Heart right ventricle (tissue), 16 donors: ENCODE results near the gene ATG4D. TPM values are rescaled to one million over a fixed set of nuclear protein-coding genes. Genes with fewer than 3 reads are reported as not detected.
A peak's percentile ranks its signal among the peaks of the same experiment; 100 is the strongest.

ENCODE experiments used
- ATAC-seq, 8 donors: fragments of 200-7000 bp; cut with Tn5 transposase; one replicate each; pipeline ENCODE4 v1.9.1; 2020; ENCODE audit warnings: mild to moderate bottlenecking in 8 of 8, moderate library complexity in 8 of 8, moderate number of reproducible peaks in 1 of 8
- DNase-seq, 2 donors: peaks; one replicate each; pipeline ENCODE4 v3.0.0-alpha.2; 2020
- H3K27ac ChIP-seq, 10 donors: fragments of 200-600 bp; sonication (generic) in 2 of 10; one replicate each; pipeline versions ENCODE4 v1.5.0 to v1.8.0; 2020 to 2022; ENCODE audit warnings: mild to moderate bottlenecking in 3 of 10
- H3K27me3 ChIP-seq, 7 donors: fragments of 200-600 bp; one replicate each; pipeline ENCODE4 v1.8.0; 2021 to 2022; ENCODE audit warnings: mild to moderate bottlenecking in 2 of 7
- H3K36me3 ChIP-seq, 9 donors: fragments of 200-600 bp; sonication (generic) in 1 of 9; one replicate each; pipeline versions ENCODE4 v1.5.0 to v1.8.0; 2020 to 2022; ENCODE audit warnings: mild to moderate bottlenecking in 2 of 9
- H3K4me1 ChIP-seq, 9 donors: fragments of 200-600 bp; sonication (generic) in 1 of 9; one replicate each; pipeline versions ENCODE4 v1.5.0 to v1.8.0; 2020 to 2022; ENCODE audit warnings: mild to moderate bottlenecking in 4 of 9
- H3K4me3 ChIP-seq, 10 donors: fragments of 200-600 bp; sonication (generic) in 2 of 10; one replicate each; pipeline versions ENCODE4 v1.5.0 to v1.8.0; 2020 to 2022; ENCODE audit warnings: mild to moderate bottlenecking in 7 of 10, moderate library complexity in 2 of 10
- H3K9me3 ChIP-seq, 11 donors: fragments of 200-600 bp in 10 of 11; sonication (generic) in 2 of 11; one replicate each; pipeline versions ENCODE4 v1.5.0 to v1.8.0; 2013 to 2022; ENCODE audit warnings: mild to moderate bottlenecking in 2 of 11, control low read depth in 1 of 11, moderate library complexity in 1 of 11
- CTCF ChIP-seq, 9 donors: fragments of 200-600 bp; sonication (generic) in 2 of 9; IDR thresholded peaks; one replicate each; pipeline versions ENCODE4 v1.5.0 to v1.8.0; 2021 to 2022; ENCODE audit warnings: antibody characterized with exemption in 9 of 9, mild to moderate bottlenecking in 5 of 9, moderate library complexity in 1 of 9
- WGBS, 2 donors: extraction: QIAGEN DNeasy Blood & Tissue Kit; methylation state at CpG; one replicate each; pipeline ENCODE4 v1.1.7; 2013; ENCODE audit warnings: inconsistent platforms in 1 of 2; 5-methylcytosine and 5-hydroxymethylcytosine counted together
- intact Hi-C, 10 donors: fragments of 100-400 bp; cut with DNase I; formaldehyde crosslinking; loops; one replicate each; pipeline versions ENCODE4 v1.11.1 to v1.14.2; 2022
- polyA plus RNA-seq, 2 donors: library from polyadenylated mRNA; stranded (reverse); fragments of 200-250 nt; gene quantifications; one replicate each; pipeline ENCODE4 v1.2.3, GENCODE V29; 2013
- total RNA-seq, 10 donors: library from RNA; stranded (reverse); fragmentation: NEBNext Ultra II Directional in 3 of 10; extraction: Animal tissue kit (Norgen Biotek cat#: 25700) in 3 of 10; gene quantifications; one replicate each; pipeline versions ENCODE4 v1.2.1 to v1.2.4, GENCODE V29; 2021 to 2023
- donor health status: Arrhythmogenic right ventricular cardiomyopathy.
- donor health status: ischemic (EF 13 %, LVEDD 7.1; RV severe dilation, severe dysfunction).
- donor health status: healthy with polysubstance abuse.
- donor health status: DM: no; HTN: yes; CAD: no.
- donor health status: DM: no; HTN: no; CAD: no.
- donor health status: ischemic (EF 25% LVEDD 6.9; RV normal size, moderate dysfunction).
- donor health status: ischemic (EF 25% LVEDD 5.7; RV mildly dilated, moderate dysfunction).
- donor health status: healthy.
- donor health status: DM: yes; HTN: yes; CAD: no.
- donor health status: Ischemic cardiomyopathy.
- donor health status: ischemic (EF 35%, LVEDD 5.7; RV mildly dilated, moderate dysfunction).
- donor health status: nonischemic (EF 11% LVEDD 7.7; RV severe dilation, severe dysfunction).
- donor health status: DM: yes; HTN: yes; CAD: no.
- donor health status: PGD.
- donor health status: ischemic (EF 29% LVEDD 5.4; RV normal size, mild dysfunction).
- donor health status: nonischemic (EF 23%, LVEDD 6.1; RV moderate dilation, normal function).

Gene ATG4D
- total and polyA plus RNA-seq, 12 donors, result 47.6 to 66.2 (median 57.3) TPM

GRCh38 chr19:10500247-10500592 lies 43.5 kb upstream of the ATG4D start:
- H3K36me3 ChIP-seq, result peaks cover 0 to 51% (median 23%) of the 10 kb centered on the region in 9 donors
- no peak overlapping the region for H3K4me3 ChIP-seq
- intact Hi-C loops, result loop anchor here in 7 of 10 donors (2.0 to 10.0 kb wide), 4 partner anchors 21 to 67 kb away; partner anchors contain the start of genes CDKN2D (in 5 of the 7), KRI1 (in 5 of the 7) and ATG4D (in 1 of the 7)
- peaks cover 5 to 58% (median 39%) of the 10 kb centered on the region in 9 donors for H3K4me1 ChIP-seq
- DNase-seq (no peak), ATAC-seq (no peak)
- no peaks in the 10 kb centered on the region for H3K9me3 ChIP-seq
- no peak overlapping the region for H3K27ac ChIP-seq
- no peak for TF ChIP-seq CTCF (IDR thresholded peaks at IDR 0.05)
- 98 to 99% methylated on average over 2 of the region's 2 CpGs for WGBS, 2 donors
- H3K27me3 ChIP-seq, result no peaks in the 10 kb centered on the region

- peak; percentile 62 to 83 (median 74) for ATAC-seq
- peak; percentile 81 to 86 for DNase-seq
- WGBS, 2 donors, result 0 to 1% methylated on average over 35 of the region's 35 CpGs
- Histone ChIP-seq H3K27ac (peak overlapping the region; percentile 92 to 100 (median 99)), H3K27me3 (no peaks in the 10 kb centered on the region), H3K4me3 (peak overlapping the region; percentile 57 to 99 (median 95)), H3K36me3 (peaks cover 0 to 33% (median 10%) of the 10 kb centered on the region in 9 donors), H3K9me3 (no peaks in the 10 kb centered on the region), H3K4me1 (peaks cover 5 to 60% (median 39%) of the 10 kb centered on the region in 9 donors)
- no peak for TF ChIP-seq CTCF (IDR thresholded peaks at IDR 0.05)
- intact Hi-C loops, result loop anchor here in 7 of 10 donors (2.0 to 10.0 kb wide), 4 partner anchors 23 to 65 kb away; partner anchors contain the start of genes CDKN2D (in 5 of the 7), KRI1 (in 5 of the 7) and ATG4D (in 1 of the 7)
Observed at GRCh38 chr19:10501971-10502523, 41.7 kb upstream of the ATG4D start.

- DNase-seq, result peak; percentile 94 to 95
- 0 to 1% methylated on average over 56 to 65 of the region's 65 CpGs for WGBS, 2 donors
Observed at GRCh38 chr19:10502524-10503001, 41.1 kb upstream of the ATG4D start.

More at GRCh38 chr19:10502524-10503001, 41.1 kb upstream of the ATG4D start:
- intact Hi-C loops, result loop anchor here in 6 of 10 donors (5.0 to 10.0 kb wide), 3 partner anchors 40 to 65 kb away; partner anchors contain the start of genes CDKN2D (in 5 of the 6), KRI1 (in 5 of the 6) and ATG4D (in 1 of the 6)
- peak overlapping the region; percentile 57 to 99 (median 95) for H3K4me3 ChIP-seq
- peak in 2 of 9 donors; percentile 7 to 26 for TF ChIP-seq CTCF (IDR thresholded peaks at IDR 0.05)
- peaks cover 0 to 28% (median 8%) of the 10 kb centered on the region in 9 donors for H3K36me3 ChIP-seq
- H3K27me3 ChIP-seq, result no peaks in the 10 kb centered on the region
- H3K27ac ChIP-seq, result peak overlapping the region; percentile 92 to 100 (median 99)
- H3K9me3 ChIP-seq, result no peaks in the 10 kb centered on the region
- peak; percentile 93 to 98 (median 96) for ATAC-seq
- H3K4me1 ChIP-seq, result peaks cover 5 to 56% (median 35%) of the 10 kb centered on the region in 9 donors
